HG03558 (cell line): Measurements from ENCODE around the gene KIF3B.
"Not testable (repeated sequence)": the region's sequence is repeated elsewhere in the genome, so short reads cannot be mapped to it uniquely, and the experiment has no call there.

Source experiments
- ATAC-seq: cut with Tn5 transposase; IDR thresholded peaks from one replicate; pipeline ENCODE4 v1.9.1; 2021; ENCODE audit warnings: moderate number of reproducible peaks; ENCODE audit not compliant: unreplicated experiment; ENCODE audit errors: extremely low read depth

The KIF3B gene

GRCh38 chr20:32325706-32326503 lies 48.5 kb downstream of the KIF3B start:
- no peak for ATAC-seq

GRCh38 chr20:32326504-32326845 lies 49.0 kb downstream of the KIF3B start:
- ATAC-seq: no peak

- no peak for ATAC-seq
These were observed 49.7 kb downstream of the KIF3B start for GRCh38 chr20:32327087-32327681.

GRCh38 chr20:32329817-32330554 lies 52.5 kb downstream of the KIF3B start:
- ATAC-seq: no peak

GRCh38 chr20:32330555-32330897 lies 53.1 kb downstream of the KIF3B start:
- no peak for ATAC-seq

- no peak for ATAC-seq
These were observed 55.2 kb downstream of the KIF3B start for GRCh38 chr20:32332614-32333013.

GRCh38 chr20:32333181-32333987 lies 55.9 kb downstream of the KIF3B start:
- ATAC-seq: peak; percentile 41

GRCh38 chr20:32333988-32334885 lies 56.8 kb downstream of the KIF3B start:
- ATAC-seq: no peak

- no peak for ATAC-seq
These were observed 59.5 kb downstream of the KIF3B start for GRCh38 chr20:32336918-32337347.

GRCh38 chr20:32337937-32338661 lies 60.6 kb downstream of the KIF3B start:
- no peak for ATAC-seq

- no peak for ATAC-seq
These were observed 61.2 kb downstream of the KIF3B start for GRCh38 chr20:32338665-32339064.

GRCh38 chr20:32339116-32339515 lies 61.7 kb downstream of the KIF3B start:
- ATAC-seq: no peak

GRCh38 chr20:32341053-32341452 lies 63.6 kb downstream of the KIF3B start:
- ATAC-seq: not testable (repeated sequence)

- no peak for ATAC-seq
These were observed 66.0 kb downstream of the KIF3B start for GRCh38 chr20:32343439-32343838.

- no peak for ATAC-seq
These were observed 67.5 kb downstream of the KIF3B start for GRCh38 chr20:32344835-32345506.

- no peak for ATAC-seq
These were observed 70.8 kb downstream of the KIF3B start for GRCh38 chr20:32348207-32348606.

GRCh38 chr20:32350421-32350820 lies 73.0 kb downstream of the KIF3B start:
- ATAC-seq: no peak

- ATAC-seq: no peak
These were observed 74.8 kb downstream of the KIF3B start for GRCh38 chr20:32352121-32352720.
